KMS-11 (cell line): ENCODE data around the gene NIN.

Experiments used
- H2AFZ ChIP-seq: fragments of 200-600 bp; sonication (generic); 2 replicates; pipeline ENCODE4 v1.6.1; 2016; ENCODE audit warnings: antibody characterized with exemption, mixed run types, low read depth
- H3K27ac ChIP-seq: fragments of 200-600 bp; sonication (generic); 2 replicates; pipeline ENCODE4 v1.6.1; 2016; ENCODE audit warnings: mild to moderate bottlenecking, mixed run types
- H3K27me3 ChIP-seq: fragments of 200-600 bp; sonication (generic); 2 replicates; pipeline ENCODE4 v1.6.1; 2017; ENCODE audit warnings: mild to moderate bottlenecking, low read depth, mixed run types, moderate library complexity; ENCODE audit not compliant: insufficient read depth
- H3K36me3 ChIP-seq: fragments of 200-600 bp; sonication (generic); 2 replicates; pipeline ENCODE4 v1.6.1; 2017; ENCODE audit warnings: mild to moderate bottlenecking, mixed run types; ENCODE audit not compliant: insufficient read depth
- H3K4me1 ChIP-seq: fragments of 200-600 bp; sonication (generic); 2 replicates; pipeline ENCODE4 v1.6.1; 2016; ENCODE audit warnings: mild to moderate bottlenecking, low read depth, mixed run types; ENCODE audit not compliant: poor library complexity, severe bottlenecking
- H3K4me2 ChIP-seq: fragments of 200-600 bp; sonication (generic); 2 replicates; pipeline ENCODE4 v1.7.0; 2016; ENCODE audit warnings: mild to moderate bottlenecking, mixed run types
- H3K4me3 ChIP-seq: fragments of 200-600 bp; sonication (generic); IDR thresholded peaks from 2 replicates; pipeline ENCODE4 v1.6.1; 2017; ENCODE audit warnings: low read depth, low read length, mixed read lengths; ENCODE audit not compliant: insufficient read depth
- H3K79me2 ChIP-seq: fragments of 200-600 bp; sonication (generic); 2 replicates; pipeline ENCODE4 v1.6.1; 2016; ENCODE audit warnings: low read depth, mixed run types; ENCODE audit not compliant: insufficient read depth
- H3K9ac ChIP-seq: fragments of 200-600 bp; sonication (generic); 2 replicates; pipeline ENCODE4 v1.6.1; 2016; ENCODE audit warnings: mild to moderate bottlenecking, mixed run types
- H4K20me1 ChIP-seq: fragments of 200-600 bp; sonication (generic); 2 replicates; pipeline ENCODE4 v1.6.1; 2016; ENCODE audit warnings: mild to moderate bottlenecking, mixed run types; ENCODE audit not compliant: insufficient read depth
- TF ChIP-seq, protein P1 (sequence below): fragments of 200-600 bp; sonication (generic); conservative IDR thresholded peaks from 2 replicates; pipeline ENCODE4 v1.6.1; 2017; ENCODE audit warnings: low read depth, mild to moderate bottlenecking, antibody characterized with exemption, low read length, moderate library complexity, mixed read lengths

Gene NIN

GRCh38 chr14:50675597-50675996 lies 155.4 kb downstream of the NIN start:
- Histone ChIP-seq H3K27ac (no peak overlapping the region), H3K36me3 (no peaks in the 10 kb centered on the region), H3K4me2 (no peak overlapping the region), H3K9ac (no peak overlapping the region), H4K20me1 (no peaks in the 10 kb centered on the region), H2AFZ (no peak overlapping the region), H3K79me2 (no peaks in the 10 kb centered on the region), H3K4me1 (peaks cover 14% of the 10 kb centered on the region), H3K27me3 (no peaks in the 10 kb centered on the region), H3K4me3 (no peak overlapping the region)
- TF ChIP-seq, protein P1, sequence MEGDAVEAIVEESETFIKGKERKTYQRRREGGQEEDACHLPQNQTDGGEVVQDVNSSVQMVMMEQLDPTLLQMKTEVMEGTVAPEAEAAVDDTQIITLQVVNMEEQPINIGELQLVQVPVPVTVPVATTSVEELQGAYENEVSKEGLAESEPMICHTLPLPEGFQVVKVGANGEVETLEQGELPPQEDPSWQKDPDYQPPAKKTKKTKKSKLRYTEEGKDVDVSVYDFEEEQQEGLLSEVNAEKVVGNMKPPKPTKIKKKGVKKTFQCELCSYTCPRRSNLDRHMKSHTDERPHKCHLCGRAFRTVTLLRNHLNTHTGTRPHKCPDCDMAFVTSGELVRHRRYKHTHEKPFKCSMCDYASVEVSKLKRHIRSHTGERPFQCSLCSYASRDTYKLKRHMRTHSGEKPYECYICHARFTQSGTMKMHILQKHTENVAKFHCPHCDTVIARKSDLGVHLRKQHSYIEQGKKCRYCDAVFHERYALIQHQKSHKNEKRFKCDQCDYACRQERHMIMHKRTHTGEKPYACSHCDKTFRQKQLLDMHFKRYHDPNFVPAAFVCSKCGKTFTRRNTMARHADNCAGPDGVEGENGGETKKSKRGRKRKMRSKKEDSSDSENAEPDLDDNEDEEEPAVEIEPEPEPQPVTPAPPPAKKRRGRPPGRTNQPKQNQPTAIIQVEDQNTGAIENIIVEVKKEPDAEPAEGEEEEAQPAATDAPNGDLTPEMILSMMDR: no peak

DNA sequence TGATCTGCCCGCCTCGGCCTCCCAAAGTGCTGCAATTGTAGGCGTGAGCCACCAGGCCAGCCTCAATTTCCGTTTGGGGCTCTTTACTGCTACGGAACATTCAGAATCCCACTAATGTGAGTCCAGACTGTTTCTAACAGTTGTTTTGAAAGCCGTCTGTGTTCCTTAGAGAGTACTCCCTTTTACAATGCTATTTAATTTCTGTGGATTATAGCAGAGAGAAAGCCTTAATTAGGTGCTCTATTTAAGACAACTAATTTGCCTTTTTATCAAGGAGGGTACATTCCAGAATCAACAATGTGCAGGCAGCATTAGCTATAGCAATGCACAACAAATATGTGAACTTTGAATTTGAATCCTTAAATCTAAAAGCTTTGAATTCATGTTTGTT lies 160.1 kb downstream of the NIN start:
- Histone ChIP-seq H3K27ac (no peak overlapping the region), H3K4me2 (no peak overlapping the region), H3K27me3 (no peaks in the 10 kb centered on the region), H3K4me3 (no peak overlapping the region), H3K79me2 (peaks cover 15% of the 10 kb centered on the region; the same call in 1 of the 2 replicates), H3K4me1 (peaks cover 7% of the 10 kb centered on the region), H3K36me3 (no peaks in the 10 kb centered on the region), H4K20me1 (no peaks in the 10 kb centered on the region), H2AFZ (no peak overlapping the region), H3K9ac (no peak overlapping the region)
- TF ChIP-seq, protein P1: no peak

DNA sequence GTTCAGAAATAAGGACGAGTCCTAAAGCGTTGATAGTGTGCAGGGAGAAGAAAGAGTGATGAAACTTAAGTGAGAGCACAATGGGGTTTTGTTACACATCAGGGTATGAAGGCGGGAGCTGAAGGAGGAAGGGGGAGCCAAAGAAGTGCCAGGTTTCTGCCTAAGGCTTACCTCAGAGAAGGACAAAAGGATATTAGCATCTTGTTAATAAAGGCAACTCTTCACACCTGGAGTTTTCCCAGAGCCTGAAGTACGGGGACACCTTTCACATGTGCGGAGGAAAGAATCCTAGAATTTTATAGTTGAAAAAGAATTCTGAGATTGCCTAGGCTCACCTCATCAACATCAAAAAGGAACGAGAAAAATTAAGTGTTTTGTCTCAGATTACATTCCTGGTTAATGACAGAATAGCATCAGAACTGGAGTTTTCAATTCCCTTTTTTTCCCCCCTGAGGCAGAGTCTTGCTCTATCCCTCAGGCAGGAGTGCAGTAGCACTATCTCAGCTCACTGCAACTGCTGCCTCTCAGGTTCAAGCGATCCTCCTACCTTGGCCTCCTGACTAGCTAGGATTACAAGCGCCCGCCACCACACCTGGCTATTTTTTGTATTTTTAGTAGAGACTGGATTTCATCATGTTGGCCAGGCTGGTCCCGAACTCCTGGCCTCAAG lies 160.6 kb downstream of the NIN start:
- no peaks in the 10 kb centered on the region for H3K36me3 ChIP-seq
- TF ChIP-seq, protein P1: no peak
- no peak overlapping the region for H3K4me3 ChIP-seq
- H3K27ac ChIP-seq: no peak overlapping the region
- no peaks in the 10 kb centered on the region for H4K20me1 ChIP-seq
- no peak overlapping the region for H3K4me2 ChIP-seq
- no peak overlapping the region for H2AFZ ChIP-seq
- H3K9ac ChIP-seq: no peak overlapping the region
- peaks cover 12% of the 10 kb centered on the region for H3K4me1 ChIP-seq
- no peaks in the 10 kb centered on the region for H3K27me3 ChIP-seq
- H3K79me2 ChIP-seq: peaks cover 20% of the 10 kb centered on the region; the same call in 1 of the 2 replicates
